ENCODE measurements around the gene KRTAP10-12. TPM values are rescaled to one million over a fixed set of nuclear protein-coding genes. Genes with fewer than 3 reads are reported as not detected.

The KRTAP10-12 gene
- total RNA-seq, 1 experiment from 2014 or later: not detected

DNA sequence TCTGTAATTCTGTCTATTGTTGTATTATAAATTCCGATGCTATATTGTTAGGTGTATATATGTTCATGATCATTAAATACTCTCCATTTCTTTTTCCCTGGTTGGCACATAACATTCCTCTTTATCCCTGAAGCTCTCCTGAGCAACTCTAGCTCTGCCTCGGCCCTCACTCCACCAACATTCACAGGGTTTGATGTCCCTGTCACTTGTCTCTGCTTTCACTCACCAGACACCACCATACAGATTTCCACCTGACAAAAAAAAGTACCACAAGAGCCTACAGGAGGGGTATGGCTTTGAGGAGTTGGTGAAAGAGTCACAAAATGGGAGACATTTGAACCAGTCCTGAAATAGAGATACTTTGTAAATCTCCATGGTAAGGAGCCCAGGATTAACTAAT is 23.2 kb downstream of the KRTAP10-12 start:
- Histone ChIP-seq H3K4me2 (ENCODE audit: low read length) (no peak overlapping the region), H3K9ac (ENCODE audit: low read length) (no peak overlapping the region), H2AFZ (ENCODE audit: low read depth, low read length, poor library complexity, severe bottlenecking) (no peak overlapping the region), H3K27me3 (ENCODE audit: insufficient read depth, low read length) (peaks cover 4% of the 10 kb centered on the region; the same call in 1 of the 2 replicates), H4K20me1 (ENCODE audit: insufficient read depth) (no peaks in the 10 kb centered on the region), H3K4me1 (ENCODE audit: control insufficient read depth in 1 of 2, insufficient read depth in 2 of 2, low read length in 2 of 2) (no peaks in the 10 kb centered on the region), H3K36me3 (ENCODE audit: control insufficient read depth in 1 of 2, insufficient read depth in 2 of 2, low read length in 2 of 2) (no peaks in the 10 kb centered on the region), H3K79me2 (ENCODE audit: insufficient read depth, low read length) (no peaks in the 10 kb centered on the region), H3K27ac (ENCODE audit: low read depth, low read length) (no peak overlapping the region), H3K4me3 (replicated peaks in 1 of 2; ENCODE audit: low read depth in 1 of 2, low read length in 2 of 2) (no peak overlapping the region), H3K9me3 (ENCODE audit: control insufficient read depth in 1 of 2, insufficient read depth in 1 of 2, low read depth in 1 of 2, low read length in 2 of 2) (no peaks in the 10 kb centered on the region), H3K9me2 (ENCODE audit: insufficient read depth) (no peaks in the 10 kb centered on the region)
- TF ChIP-seq ELF1 (IDR thresholded peaks at IDR 0.05; ENCODE audit: borderline replicate concordance, low read depth): no peak
- no peak for TF ChIP-seq FOSL1 (IDR thresholded peaks at IDR 0.05; ENCODE audit: low read depth)
- TF ChIP-seq CEBPB (IDR thresholded peaks at IDR 0.05; ENCODE audit: low read depth): no peak
- TF ChIP-seq, protein P1, sequence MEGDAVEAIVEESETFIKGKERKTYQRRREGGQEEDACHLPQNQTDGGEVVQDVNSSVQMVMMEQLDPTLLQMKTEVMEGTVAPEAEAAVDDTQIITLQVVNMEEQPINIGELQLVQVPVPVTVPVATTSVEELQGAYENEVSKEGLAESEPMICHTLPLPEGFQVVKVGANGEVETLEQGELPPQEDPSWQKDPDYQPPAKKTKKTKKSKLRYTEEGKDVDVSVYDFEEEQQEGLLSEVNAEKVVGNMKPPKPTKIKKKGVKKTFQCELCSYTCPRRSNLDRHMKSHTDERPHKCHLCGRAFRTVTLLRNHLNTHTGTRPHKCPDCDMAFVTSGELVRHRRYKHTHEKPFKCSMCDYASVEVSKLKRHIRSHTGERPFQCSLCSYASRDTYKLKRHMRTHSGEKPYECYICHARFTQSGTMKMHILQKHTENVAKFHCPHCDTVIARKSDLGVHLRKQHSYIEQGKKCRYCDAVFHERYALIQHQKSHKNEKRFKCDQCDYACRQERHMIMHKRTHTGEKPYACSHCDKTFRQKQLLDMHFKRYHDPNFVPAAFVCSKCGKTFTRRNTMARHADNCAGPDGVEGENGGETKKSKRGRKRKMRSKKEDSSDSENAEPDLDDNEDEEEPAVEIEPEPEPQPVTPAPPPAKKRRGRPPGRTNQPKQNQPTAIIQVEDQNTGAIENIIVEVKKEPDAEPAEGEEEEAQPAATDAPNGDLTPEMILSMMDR (IDR thresholded peaks at IDR 0.05 in 2 of 3, conservative IDR thresholded peaks at IDR 0.05 in 1 of 3; ENCODE audit: borderline replicate concordance in 1 of 3, insufficient read depth in 1 of 3, low read depth in 2 of 3, low read length in 2 of 3): no peak
- no peak for TF ChIP-seq YY1 (IDR thresholded peaks at IDR 0.05; ENCODE audit: extremely low read depth, insufficient replicate concordance, low read depth, low read length)
- no peak for TF ChIP-seq EZH2phosphoT487 (IDR thresholded peaks at IDR 0.05; ENCODE audit: borderline replicate concordance)
- TF ChIP-seq RAD21 (IDR thresholded peaks at IDR 0.05; ENCODE audit: low read depth): no peak
- TF ChIP-seq ZNF274 (IDR thresholded peaks at IDR 0.05; ENCODE audit: low read depth, low read length): no peak
- no peak for TF ChIP-seq TCF7L2 (IDR thresholded peaks at IDR 0.05; ENCODE audit: borderline replicate concordance, extremely low read depth, insufficient read depth, insufficient read length)
- no peak for TF ChIP-seq SRF (IDR thresholded peaks at IDR 0.05; ENCODE audit: low read depth)
- TF ChIP-seq, protein P2, sequence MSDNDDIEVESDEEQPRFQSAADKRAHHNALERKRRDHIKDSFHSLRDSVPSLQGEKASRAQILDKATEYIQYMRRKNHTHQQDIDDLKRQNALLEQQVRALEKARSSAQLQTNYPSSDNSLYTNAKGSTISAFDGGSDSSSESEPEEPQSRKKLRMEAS (IDR thresholded peaks at IDR 0.05): no peak
- TF ChIP-seq SIN3A (IDR thresholded peaks at IDR 0.05; ENCODE audit: low read depth): no peak
- ATAC-seq: no peak
- no peak for DNase-seq (ENCODE audit: low read depth, low spot score)
- ChIA-PET RAD21 (ENCODE audit: low non-redundant PET in 1 of 2, low total read pairs in 2 of 2, uncharacterized antibody in 2 of 2, unreplicated experiment in 2 of 2) (no interaction called here), POLR2A (no interaction called here), CTCF (no interaction called here)
- intact Hi-C loops (cut with micrococcal nuclease): no loop called here
- BruUV-seq (replicated peaks): no TSS peak
